Stimulated activated CD8-positive, alpha-beta memory T cell treated with anti-CD3 and anti-CD28 coated beads, Interleukin-15, amount 100 ng/mL, for 48 hours (primary cell): ENCODE data around the gene LYPLA2.

ENCODE experiments used
- DNase-seq, 2 donors: peaks; one replicate each; pipeline ENCODE4 v3.0.0-alpha.2; 2020; ENCODE audit warnings: low read depth in 2 of 2

The LYPLA2 gene

GRCh38 chr1:23790696-23791515 lies at the start of gene LYPLA2:
LYPLA2 (plus strand) TSS chr1:23791145; CDS start chr1:23792683, 1,538 bp downstream.
- peak; percentile 83 to 86 for DNase-seq

GRCh38 chr1:23741609-23742008 lies 49.3 kb upstream of the LYPLA2 start:
- DNase-seq: no peak

GRCh38 chr1:23742670-23743286 lies 48.2 kb upstream of the LYPLA2 start:
- DNase-seq: peak in 1 of 2 donors; percentile 5

- peak; percentile 71 to 76 for DNase-seq
Measured at GRCh38 chr1:23743287-23744152, 47.4 kb upstream of the LYPLA2 start, which contains the start of gene ELOA. ELOA (plus strand) TSS chr1:23743471; CDS start chr1:23743504, 33 bp downstream.

- DNase-seq: no peak
Measured at GRCh38 chr1:23745515-23745914, 45.4 kb upstream of the LYPLA2 start.

GRCh38 chr1:23748016-23748415 lies 42.9 kb upstream of the LYPLA2 start:
- no peak for DNase-seq

GRCh38 chr1:23751050-23751814 lies 39.7 kb upstream of the LYPLA2 start:
- DNase-seq: peak in 1 of 2 donors; percentile 11

GRCh38 chr1:23751815-23752200 lies 39.1 kb upstream of the LYPLA2 start:
- no peak for DNase-seq

GRCh38 chr1:23752909-23753308 lies 38.0 kb upstream of the LYPLA2 start:
- DNase-seq: no peak

- DNase-seq: no peak
Measured at GRCh38 chr1:23756676-23757075, 34.3 kb upstream of the LYPLA2 start.

GRCh38 chr1:23757812-23758211 lies 33.1 kb upstream of the LYPLA2 start:
- DNase-seq: no peak

- no peak for DNase-seq
Measured at GRCh38 chr1:23759277-23759676, 31.7 kb upstream of the LYPLA2 start.

- DNase-seq: no peak
Measured at GRCh38 chr1:23763041-23763577, 27.8 kb upstream of the LYPLA2 start.

- no peak for DNase-seq
Measured at GRCh38 chr1:23768733-23769132, 22.2 kb upstream of the LYPLA2 start.

- DNase-seq: peak; percentile 66 to 74
Measured at GRCh38 chr1:23772049-23772853, 18.7 kb upstream of the LYPLA2 start.

GRCh38 chr1:23772854-23773242 lies 18.1 kb upstream of the LYPLA2 start:
- no peak for DNase-seq

- DNase-seq: no peak
Measured at GRCh38 chr1:23774174-23774880, 16.6 kb upstream of the LYPLA2 start.

GRCh38 chr1:23776217-23776616 lies 14.7 kb upstream of the LYPLA2 start:
- DNase-seq: no peak

GRCh38 chr1:23777979-23778814 lies 12.7 kb upstream of the LYPLA2 start, which contains the start of gene PITHD1:
PITHD1 (plus strand) TSS chr1:23778418; CDS start chr1:23778516, 98 bp downstream.
- peak; percentile 77 for DNase-seq
